NCI-H146 (cell line): ENCODE measurements around the gene GPC2.
A peak's percentile ranks its signal among the peaks of the same experiment; 100 is the strongest.
"Not testable (repeated sequence)": the region's sequence is repeated elsewhere in the genome, so short reads cannot be mapped to it uniquely, and the experiment has no call there.

ENCODE experiments used
- DNase-seq: peaks from one replicate; lab custom pipeline; 2025; lab: John Stamatoyannopoulos, UW

GPC2 gene

GRCh38 chr7:100177045-100178001 is at the start of gene GPC2, which contains the start of gene STAG3:
GPC2 (minus strand) TSS chr7:100177381; CDS start chr7:100177199, 182 bp downstream.
STAG3 (plus strand) TSS chr7:100177918; CDS start chr7:100180557, 2,639 bp downstream.
- DNase-seq, result peak; percentile 97

GRCh38 chr7:100224891-100225290 is 47.7 kb upstream of the GPC2 start:
- DNase-seq, result not testable (repeated sequence)

- not testable (repeated sequence) for DNase-seq
These were observed 46.3 kb upstream of the GPC2 start for GRCh38 chr7:100223376-100223927.

- DNase-seq, result no peak
These were observed 45.4 kb upstream of the GPC2 start for GRCh38 chr7:100222445-100223132.

GRCh38 chr7:100221767-100222444 is 44.7 kb upstream of the GPC2 start:
- DNase-seq, result no peak

GRCh38 chr7:100221231-100221718 is 44.1 kb upstream of the GPC2 start:
- DNase-seq, result no peak

- no peak for DNase-seq
These were observed 43.5 kb upstream of the GPC2 start for GRCh38 chr7:100220586-100221230.

- not testable (repeated sequence) for DNase-seq
These were observed 42.8 kb upstream of the GPC2 start, which contains the start of gene PVRIG for GRCh38 chr7:100219801-100220585. PVRIG (plus strand) TSS chr7:100219949; CDS start chr7:100219971, 22 bp downstream.

GRCh38 chr7:100219271-100219737 is 42.1 kb upstream of the GPC2 start:
- DNase-seq, result no peak

GRCh38 chr7:100217934-100218333 is 40.8 kb upstream of the GPC2 start:
- DNase-seq, result peak; percentile 53

GRCh38 chr7:100215895-100216294 is 38.7 kb upstream of the GPC2 start:
- DNase-seq, result no peak

- not testable (repeated sequence) for DNase-seq
These were observed 37.2 kb upstream of the GPC2 start for GRCh38 chr7:100214356-100214755.

- no peak for DNase-seq
These were observed 36.5 kb upstream of the GPC2 start for GRCh38 chr7:100213672-100214071.

GRCh38 chr7:100212631-100213286 is 35.6 kb upstream of the GPC2 start:
- no peak for DNase-seq

- DNase-seq, result no peak
These were observed 34.2 kb upstream of the GPC2 start for GRCh38 chr7:100211342-100211780.

GRCh38 chr7:100210805-100211204 is 33.6 kb upstream of the GPC2 start:
- no peak for DNase-seq

GRCh38 chr7:100209493-100209892 is 32.3 kb upstream of the GPC2 start:
- DNase-seq, result no peak

GRCh38 chr7:100208911-100209408 is 31.8 kb upstream of the GPC2 start:
- no peak for DNase-seq

- no peak for DNase-seq
These were observed 27.3 kb upstream of the GPC2 start for GRCh38 chr7:100204454-100204853.
